Activated T-helper 2 cell treated with anti-CD3 and anti-CD28 coated beads, Interferon-gamma antibody, Interleukin-2, Interleukin-4, amounts not matched to agents 10 μg/mL and 5 μg/mL and 100 μg/mL, durations not matched to agents 14 hours and 24 hours and 36 hours (primary cell): ENCODE results near the gene TESK1. TPM values are rescaled to one million over a fixed set of nuclear protein-coding genes. Genes with fewer than 3 reads are reported as not detected.
A peak's percentile ranks its signal among the peaks of the same experiment; 100 is the strongest.

ENCODE experiments used
- DNase-seq: peaks from one replicate; pipeline ENCODE4 v3.0.0; 2021; ENCODE audit warnings: low spot score
- H3K27ac Mint-ChIP-seq: one replicate; pipeline ENCODE4 v1.8.0; 2021; ENCODE audit warnings: mixed read lengths
- H3K27me3 Mint-ChIP-seq: one replicate; pipeline ENCODE4 v1.8.0; 2021; ENCODE audit warnings: low read depth, mixed read lengths
- H3K36me3 Mint-ChIP-seq: one replicate; pipeline ENCODE4 v1.8.0; 2021; ENCODE audit warnings: low read depth, mixed read lengths
- H3K4me1 Mint-ChIP-seq: one replicate; pipeline ENCODE4 v1.8.0; 2021; ENCODE audit warnings: low read depth, mixed read lengths
- H3K4me3 Mint-ChIP-seq: one replicate; pipeline ENCODE4 v1.8.0; 2021; ENCODE audit warnings: low read depth, mild to moderate bottlenecking, moderate library complexity, mixed read lengths
- H3K9me3 Mint-ChIP-seq: one replicate; pipeline ENCODE4 v1.8.0; 2021; ENCODE audit warnings: mixed read lengths
- intact Hi-C: fragments of 100-400 bp; cut with micrococcal nuclease; formaldehyde crosslinking; loops from one replicate; pipeline ENCODE4 v1.15.1; 2023
- total RNA-seq: library from RNA; stranded (reverse); gene quantifications from 2 replicates; pipeline ENCODE4 v1.2.3, GENCODE V29; 2022

Gene TESK1
- total RNA-seq, 1 donor from 2014 or later = 48.0 TPM

GRCh38 chr9:35646533-35647265 lies 41.6 kb downstream of the TESK1 start:
- Mint-ChIP-seq H3K4me3 (peak overlapping the region; percentile 96), H3K36me3 (peaks cover 45% of the 10 kb centered on the region)

GRCh38 chr9:35649431-35650340 lies 44.6 kb downstream of the TESK1 start:
- H3K27ac Mint-ChIP-seq = peak overlapping the region; percentile 70
- H3K27me3 Mint-ChIP-seq = no peaks in the 10 kb centered on the region
- H3K4me3 Mint-ChIP-seq = peak overlapping the region; percentile 96
- intact Hi-C loops = loop anchor here (1.0 kb wide), 1 partner anchor 8 kb away; no protein-coding TSS in a partner anchor
- peaks cover 22% of the 10 kb centered on the region for H3K36me3 Mint-ChIP-seq
- H3K4me1 Mint-ChIP-seq = peaks cover 46% of the 10 kb centered on the region
- no peak for DNase-seq
- H3K9me3 Mint-ChIP-seq = no peaks in the 10 kb centered on the region

More at GRCh38 chr9:35646533-35647265, 41.6 kb downstream of the TESK1 start:
- peak overlapping the region; percentile 96 for H3K27ac Mint-ChIP-seq
- H3K27me3 Mint-ChIP-seq = no peaks in the 10 kb centered on the region
- no peaks in the 10 kb centered on the region for H3K9me3 Mint-ChIP-seq
- peak; percentile 91 for DNase-seq
- intact Hi-C loops = loop anchor here (1.0 to 2.0 kb wide), 6 partner anchors 28 to 530 kb away; partner anchors contain the start of genes CD72 and HINT2
- H3K4me1 Mint-ChIP-seq = peaks cover 45% of the 10 kb centered on the region

GRCh38 chr9:35650341-35651158 lies 45.5 kb downstream of the TESK1 start, which contains the start of gene SIT1:
TSS of gene SIT1 (minus strand) at chr9:35650931. CDS start at chr9:35650853, 78 bp downstream.
- H3K9me3 Mint-ChIP-seq = no peaks in the 10 kb centered on the region
- H3K27me3 Mint-ChIP-seq = no peaks in the 10 kb centered on the region
- H3K36me3 Mint-ChIP-seq = peaks cover 20% of the 10 kb centered on the region
- H3K4me1 Mint-ChIP-seq = peaks cover 43% of the 10 kb centered on the region
- peak within 1 kb of the TSS; percentile 91 for H3K27ac Mint-ChIP-seq
- DNase-seq = no peak
- peak within 1 kb of the TSS; percentile 96 for H3K4me3 Mint-ChIP-seq
- intact Hi-C loops = no loop called here

- DNase-seq = no peak
- Mint-ChIP-seq H3K36me3 (peaks cover 18% of the 10 kb centered on the region), H3K27ac (peak overlapping the region; percentile 45)
These were observed 47.1 kb downstream of the TESK1 start for GRCh38 chr9:35651956-35652828.

GRCh38 chr9:35652829-35653209 lies 47.8 kb downstream of the TESK1 start:
- Mint-ChIP-seq H3K27ac (no peak overlapping the region), H3K9me3 (no peaks in the 10 kb centered on the region), H3K4me1 (peaks cover 49% of the 10 kb centered on the region), H3K36me3 (peaks cover 14% of the 10 kb centered on the region), H3K27me3 (peaks cover under 1% of the 10 kb centered on the region), H3K4me3 (no peak overlapping the region)
- DNase-seq = no peak
- intact Hi-C loops = no loop called here

More at GRCh38 chr9:35651956-35652828, 47.1 kb downstream of the TESK1 start:
- Mint-ChIP-seq H3K9me3 (no peaks in the 10 kb centered on the region), H3K4me1 (peaks cover 49% of the 10 kb centered on the region), H3K4me3 (peak overlapping the region; percentile 96), H3K27me3 (no peaks in the 10 kb centered on the region)
- intact Hi-C loops = no loop called here

DNA sequence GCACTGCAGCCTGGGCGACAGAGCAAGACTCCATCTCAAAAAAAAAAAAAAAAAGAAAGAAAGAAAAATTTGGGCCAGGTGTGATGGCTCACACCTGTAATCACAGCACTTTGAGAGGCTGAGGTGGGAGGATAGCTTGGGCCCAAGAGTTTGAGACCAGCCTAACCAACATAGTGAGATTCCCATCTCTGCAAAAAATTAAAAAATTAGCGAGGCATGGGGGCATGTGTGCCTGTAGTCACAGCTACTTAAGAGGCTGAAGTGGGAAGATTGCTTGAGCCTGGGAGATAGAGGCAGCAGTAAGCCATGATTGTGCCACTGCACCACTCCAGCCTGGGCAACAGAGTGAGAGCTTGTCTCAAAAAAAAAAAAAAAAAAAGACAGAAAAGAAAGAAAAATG lies 48.5 kb downstream of the TESK1 start:
- Mint-ChIP-seq H3K27ac (no peak overlapping the region), H3K36me3 (peaks cover 11% of the 10 kb centered on the region), H3K4me3 (no peak overlapping the region), H3K27me3 (peaks cover 3% of the 10 kb centered on the region), H3K4me1 (peaks cover 43% of the 10 kb centered on the region), H3K9me3 (no peaks in the 10 kb centered on the region)
- no peak for DNase-seq
- intact Hi-C loops = no loop called here

DNA sequence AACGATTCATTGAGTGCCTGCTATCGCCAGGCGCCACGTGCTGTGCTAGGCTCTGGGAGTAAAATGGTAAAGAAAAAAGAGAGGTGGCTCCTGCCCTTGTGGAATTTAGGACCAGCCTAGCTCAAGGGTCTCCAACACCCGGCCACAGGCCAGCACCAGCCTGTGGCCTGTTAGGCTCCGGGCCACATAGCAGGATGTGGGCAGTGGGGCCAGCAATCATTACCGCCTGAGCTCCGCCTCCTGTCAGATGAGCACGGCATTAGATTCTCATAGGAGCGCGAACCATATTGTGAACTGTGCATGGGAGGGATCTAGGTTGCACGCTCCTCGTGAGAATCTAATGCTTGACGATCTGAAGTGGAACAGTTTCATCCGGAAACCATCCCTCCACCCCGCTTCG lies 51.3 kb downstream of the TESK1 start:
- peaks cover 53% of the 10 kb centered on the region for H3K4me1 Mint-ChIP-seq
- DNase-seq = no peak
- H3K36me3 Mint-ChIP-seq = peaks cover 22% of the 10 kb centered on the region
- peaks cover 3% of the 10 kb centered on the region for H3K27me3 Mint-ChIP-seq
- intact Hi-C loops = no loop called here
- H3K4me3 Mint-ChIP-seq = no peak overlapping the region
- no peaks in the 10 kb centered on the region for H3K9me3 Mint-ChIP-seq
- peak overlapping the region; percentile 98 for H3K27ac Mint-ChIP-seq

DNA sequence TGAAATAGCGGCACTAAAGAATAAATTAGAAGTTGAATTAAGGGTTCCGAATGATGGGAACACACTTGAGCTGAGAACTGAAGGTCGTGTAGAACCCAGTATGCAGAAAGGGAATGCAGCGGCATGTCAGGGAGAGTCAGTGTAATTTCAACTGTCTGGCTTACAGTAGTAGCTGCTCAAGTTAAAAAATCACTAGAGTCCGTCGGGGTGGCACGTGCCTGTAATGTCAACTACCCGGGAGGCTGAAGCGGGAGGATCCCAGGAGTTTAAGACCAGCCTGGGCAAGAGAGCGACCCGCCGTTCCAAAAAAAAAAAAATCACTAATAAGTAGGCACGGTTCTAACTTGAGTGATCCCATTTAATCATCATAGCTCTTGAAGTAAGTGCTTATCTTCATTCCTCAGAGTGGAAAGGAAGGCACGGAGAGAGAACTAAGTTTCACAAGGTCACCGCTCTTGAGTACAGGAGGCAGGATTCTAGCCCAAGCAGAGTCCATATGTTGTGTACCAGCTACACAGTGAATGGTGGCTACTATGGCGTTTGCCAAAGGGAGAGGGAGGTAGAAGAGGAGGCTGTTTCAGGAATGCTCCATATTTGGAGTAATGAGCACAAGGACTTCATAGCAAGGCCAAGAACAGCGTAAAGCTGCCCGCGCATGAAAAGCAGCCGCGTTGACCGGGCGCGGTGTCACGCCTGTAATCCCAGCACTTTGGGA lies 51.9 kb downstream of the TESK1 start:
- Mint-ChIP-seq H3K27ac (peak overlapping the region; percentile 98), H3K36me3 (peaks cover 25% of the 10 kb centered on the region), H3K9me3 (no peaks in the 10 kb centered on the region), H3K27me3 (peaks cover 3% of the 10 kb centered on the region), H3K4me3 (peak overlapping the region; percentile 68), H3K4me1 (peaks cover 51% of the 10 kb centered on the region)
- intact Hi-C loops = loop anchor here (1.0 kb wide), 1 partner anchor 8 kb away; no protein-coding TSS in a partner anchor
- no peak for DNase-seq

GRCh38 chr9:35657546-35658136 lies 52.6 kb downstream of the TESK1 start, which contains the start of gene RMRP:
TSS of gene RMRP (minus strand) at chr9:35658019.
- peak within 1 kb of the TSS; percentile 98 for H3K27ac Mint-ChIP-seq
- H3K4me1 Mint-ChIP-seq = peaks cover 55% of the 10 kb centered on the region
- intact Hi-C loops = loop anchor here (1.0 kb wide), 3 partner anchors 8 to 75 kb away; partner anchors contain the start of genes CREB3 and TLN1
- DNase-seq = peak; percentile 87
- H3K36me3 Mint-ChIP-seq = peaks cover 30% of the 10 kb centered on the region
- peaks cover 3% of the 10 kb centered on the region for H3K27me3 Mint-ChIP-seq
- peak within 1 kb of the TSS; percentile 85 for H3K4me3 Mint-ChIP-seq
- no peaks in the 10 kb centered on the region for H3K9me3 Mint-ChIP-seq

DNA sequence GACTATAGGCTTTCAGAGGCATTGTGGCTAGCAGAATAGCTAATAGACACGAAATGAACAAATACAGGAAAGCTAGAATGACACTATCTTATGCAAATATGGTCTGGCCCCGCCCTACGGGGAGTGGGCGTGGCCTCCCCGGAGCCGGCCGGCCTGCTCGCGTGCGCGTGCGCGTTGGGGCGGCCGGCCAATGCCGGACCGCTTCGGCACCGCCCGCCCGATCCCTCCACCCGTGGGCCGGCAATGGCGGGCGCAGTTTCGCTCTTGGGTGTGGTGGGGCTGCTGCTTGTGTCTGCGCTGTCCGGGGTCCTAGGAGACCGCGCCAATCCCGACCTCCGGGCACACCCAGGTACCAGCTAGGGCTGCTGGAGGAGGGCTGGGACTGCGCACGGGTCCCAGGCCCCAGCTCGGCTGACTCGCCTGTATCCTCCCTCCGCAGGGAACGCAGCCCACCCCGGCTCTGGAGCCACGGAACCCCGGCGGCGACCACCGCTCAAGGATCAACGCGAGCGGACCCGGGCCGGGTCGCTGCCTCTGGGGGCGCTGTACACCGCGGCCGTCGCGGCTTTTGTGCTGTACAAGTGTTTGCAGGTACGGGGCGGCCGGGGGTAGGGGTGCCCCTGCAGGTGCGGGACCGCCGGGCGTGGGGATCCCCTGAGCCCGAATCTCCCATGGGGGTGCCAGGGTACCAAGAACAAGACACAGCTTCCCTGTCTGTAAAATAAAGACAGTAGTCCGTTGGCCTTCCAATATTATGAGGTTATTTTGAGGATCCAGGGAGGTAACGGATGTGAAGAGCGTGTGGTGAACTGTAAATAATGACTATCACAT lies 53.3 kb downstream of the TESK1 start, which contains the start of gene CCDC107:
TSS of gene CCDC107 (plus strand) at position 156 of the 831 bp plus-strand sequence. CDS start at position 244, 88 bp downstream.
- peak within 1 kb of the TSS; percentile 98 for H3K27ac Mint-ChIP-seq
- H3K27me3 Mint-ChIP-seq = peaks cover 3% of the 10 kb centered on the region
- peaks cover 37% of the 10 kb centered on the region for H3K36me3 Mint-ChIP-seq
- H3K9me3 Mint-ChIP-seq = no peaks in the 10 kb centered on the region
- intact Hi-C loops = loop anchor here (1.0 kb wide), 2 partner anchors 54 to 74 kb away; partner anchors contain the start of genes CREB3 and TLN1
- peak; percentile 78 for DNase-seq
- peaks cover 58% of the 10 kb centered on the region for H3K4me1 Mint-ChIP-seq
- H3K4me3 Mint-ChIP-seq = peak within 1 kb of the TSS; percentile 85
